H1 (cell line): ENCODE measurements around the gene KLHL1. TPM values are rescaled to one million over a fixed set of nuclear protein-coding genes. Genes with fewer than 3 reads are reported as not detected.

Experiments used
- CTCF ChIA-PET: fragments of 300-600 bp; sonication (Branson Sonifier 250); formaldehyde crosslinking; loops from one replicate; lab custom pipeline; 2021; ENCODE audit not compliant: partially characterized antibody; lab: Charles Lee
- POLR2A ChIA-PET: fragments of 300-600 bp; sonication (Branson Sonifier 250); formaldehyde crosslinking; loops from one replicate; lab custom pipeline; 2021; ENCODE audit warnings: inconsistent platforms; ENCODE audit not compliant: partially characterized antibody; lab: Charles Lee
- DNase-seq, 2 experiments: peaks; one replicate each; pipeline versions ENCODE4 v3.0.0 to v3.0.0-alpha.2; 2010 to 2022; ENCODE audit warnings: low spot score in 2 of 2, low read depth in 1 of 2, mixed read lengths in 1 of 2
- FAIRE-seq: peaks from 2 replicates; lab custom pipeline; 2011; peaks lifted over from hg19 to GRCh38; lab: Jason Lieb, UNC
- H2AFZ ChIP-seq: 2 replicates; pipeline ENCODE4 v1.8.1; 2012; ENCODE audit warnings: low read length, inconsistent platforms
- H2AK5ac ChIP-seq: 2 replicates; pipeline ENCODE4 v1.6.1; 2013; ENCODE audit warnings: low read depth, low read length
- H2BK120ac ChIP-seq: replicated peaks from 2 replicates; pipeline ENCODE3; 2013; ENCODE audit warnings: low read depth, low read length, inconsistent platforms
- H2BK12ac ChIP-seq: 2 replicates; pipeline ENCODE4 v1.6.1; 2013; ENCODE audit warnings: low read depth, low read length
- H2BK15ac ChIP-seq: 2 replicates; pipeline ENCODE4 v1.6.1; 2013; ENCODE audit warnings: low read length
- H2BK20ac ChIP-seq: 2 replicates; pipeline ENCODE4 v1.6.1; 2013; ENCODE audit warnings: low read length
- H2BK5ac ChIP-seq: 2 replicates; pipeline ENCODE4 v1.6.1; 2013; ENCODE audit warnings: low read depth, low read length
- H3K14ac ChIP-seq: 2 replicates; pipeline ENCODE4 v1.6.1; 2013; ENCODE audit warnings: inconsistent platforms; ENCODE audit not compliant: insufficient read length
- H3K18ac ChIP-seq: 2 replicates; pipeline ENCODE4 v1.6.1; 2013; ENCODE audit warnings: low read length; ENCODE audit errors: extremely low read depth
- H3K23ac ChIP-seq: 2 replicates; pipeline ENCODE4 v1.6.1; 2013; ENCODE audit warnings: inconsistent platforms; ENCODE audit not compliant: insufficient read length
- H3K23me2 ChIP-seq: 2 replicates; pipeline ENCODE4 v1.6.1; 2013; ENCODE audit warnings: low read depth, low read length
- H3K27ac ChIP-seq: 2 replicates; pipeline ENCODE4 v1.6.1; 2011; ENCODE audit warnings: low read depth, low read length, inconsistent platforms
- H3K27me3 ChIP-seq, 4 experiments: replicated peaks in 1 of 4; 1 replicate in 1 of 4; 2 replicates in 3 of 4; pipeline versions ENCODE4 v1.6.1 to v1.8.1; 2011 to 2013; ENCODE audit warnings: low read length in 3 of 4, mild to moderate bottlenecking in 3 of 4, inconsistent platforms in 2 of 4, mixed read lengths in 2 of 4, moderate library complexity in 1 of 4; ENCODE audit not compliant: control insufficient read depth in 3 of 4, insufficient read depth in 3 of 4; ENCODE audit errors: extremely low read depth in 1 of 4
- H3K36me3 ChIP-seq, 4 experiments: 2 replicates each; pipeline versions ENCODE4 v1.6.1 to v1.8.1; 2011 to 2013; ENCODE audit warnings: mild to moderate bottlenecking in 4 of 4, low read length in 3 of 4, moderate library complexity in 2 of 4, control low read depth in 1 of 4, inconsistent platforms in 1 of 4; ENCODE audit not compliant: insufficient read depth in 4 of 4, control insufficient read depth in 2 of 4
- H3K4ac ChIP-seq: replicated peaks from 2 replicates; pipeline ENCODE3; 2013; ENCODE audit warnings: low read length, low read depth, mixed read lengths, inconsistent platforms; ENCODE audit not compliant: insufficient read length
- H3K4me1 ChIP-seq, 4 experiments: replicated peaks in 1 of 4; 1 replicate in 1 of 4; 2 replicates in 3 of 4; pipeline versions ENCODE4 v1.6.1 to v1.8.1; 2011 to 2013; ENCODE audit warnings: low read length in 3 of 4, inconsistent platforms in 2 of 4, mixed read lengths in 1 of 4; ENCODE audit not compliant: insufficient read depth in 4 of 4, control insufficient read depth in 3 of 4
- H3K4me2 ChIP-seq, 2 experiments: 2 replicates each; pipeline versions ENCODE4 v1.6.1 to v1.8.1; 2011 to 2013; ENCODE audit warnings: low read depth in 2 of 2, low read length in 2 of 2, control low read depth in 1 of 2, inconsistent platforms in 1 of 2, mild to moderate bottlenecking in 1 of 2; ENCODE audit not compliant: insufficient read depth in 1 of 2
- H3K4me3 ChIP-seq, 4 experiments: fragments of 200-600, 300-600 bp in 1 of 4; sonication (generic), shearing (Covaris generic), sonication (Bioruptor Twin) in 1 of 4; 2 replicates each; pipeline versions ENCODE4 v1.5.1 to v1.8.1; 2011 to 2016; ENCODE audit warnings: low read length in 4 of 4, low read depth in 3 of 4, control low read depth in 2 of 4, inconsistent platforms in 2 of 4, mild to moderate bottlenecking in 2 of 4, mixed read lengths in 1 of 4, moderate library complexity in 1 of 4; ENCODE audit not compliant: insufficient read depth in 2 of 4; ENCODE audit errors: extremely low read depth in 1 of 4
- H3K56ac ChIP-seq: replicated peaks from 2 replicates; pipeline ENCODE3; 2013; ENCODE audit warnings: low read depth, mild to moderate bottlenecking, mixed read lengths, low read length, inconsistent platforms; ENCODE audit not compliant: insufficient read length
- H3K79me1 ChIP-seq: 2 replicates; pipeline ENCODE4 v1.6.1; 2013; ENCODE audit warnings: low read depth, low read length, control low read depth
- H3K79me2 ChIP-seq, 2 experiments: 2 replicates each; pipeline versions ENCODE4 v1.6.1 to v1.8.1; 2012 to 2013; ENCODE audit warnings: low read length in 2 of 2, mild to moderate bottlenecking in 2 of 2, inconsistent platforms in 1 of 2; ENCODE audit not compliant: insufficient read depth in 2 of 2, control insufficient read depth in 1 of 2
- H3K9ac ChIP-seq, 4 experiments: replicated peaks in 1 of 4; 1 replicate in 1 of 4; 2 replicates in 3 of 4; pipeline versions ENCODE4 v1.6.1 to v1.8.1; 2011 to 2013; ENCODE audit warnings: low read depth in 3 of 4, low read length in 3 of 4, control low read depth in 2 of 4, mild to moderate bottlenecking in 2 of 4, moderate library complexity in 2 of 4, inconsistent platforms in 1 of 4; ENCODE audit errors: extremely low read depth in 1 of 4
- H3K9me3 ChIP-seq, 2 experiments: 2 replicates each; pipeline versions ENCODE4 v1.6.1 to v1.8.1; 2012 to 2013; ENCODE audit warnings: mild to moderate bottlenecking in 2 of 2, moderate library complexity in 2 of 2, control low read depth in 1 of 2, inconsistent platforms in 1 of 2, low read depth in 1 of 2, low read length in 1 of 2, mixed read lengths in 1 of 2; ENCODE audit not compliant: insufficient read depth in 2 of 2
- H4K20me1 ChIP-seq, 2 experiments: replicated peaks in 1 of 2; 2 replicates each; pipeline versions ENCODE3 to v1.8.1; 2011 to 2013; ENCODE audit warnings: inconsistent platforms in 2 of 2, low read length in 2 of 2, mild to moderate bottlenecking in 1 of 2; ENCODE audit not compliant: insufficient read depth in 2 of 2, control insufficient read depth in 1 of 2
- H4K5ac ChIP-seq: 2 replicates; pipeline ENCODE4 v1.6.1; 2013; ENCODE audit warnings: low read length, low read depth, mixed read lengths, inconsistent platforms; ENCODE audit not compliant: insufficient read length
- H4K8ac ChIP-seq: 2 replicates; pipeline ENCODE4 v1.8.0; 2013; ENCODE audit warnings: mild to moderate bottlenecking, moderate library complexity, low read length, inconsistent platforms; ENCODE audit not compliant: insufficient read depth; ENCODE audit errors: extremely low read depth
- H4K91ac ChIP-seq: replicated peaks from 2 replicates; pipeline ENCODE3; 2013; ENCODE audit warnings: low read length, mixed read lengths, inconsistent platforms; ENCODE audit not compliant: insufficient read length
- CBX5 ChIP-seq: fragments of 300-800, 300-1000 bp; sonication (generic); IDR thresholded peaks from 2 replicates; pipeline ENCODE4 v1.7.1; 2016; ENCODE audit warnings: antibody characterized with exemption, low read length, low read depth
- CEBPB ChIP-seq: IDR thresholded peaks from 2 replicates; pipeline ENCODE4 v1.6.1; 2012; ENCODE audit warnings: low read depth, low read length
- CHD2 ChIP-seq: IDR thresholded peaks from 2 replicates; pipeline ENCODE4 v1.6.1; 2012; ENCODE audit warnings: low read length, improper control_type of control experiment
- E2F6 ChIP-seq: IDR thresholded peaks from 2 replicates; pipeline ENCODE4 v1.6.1; 2012; ENCODE audit warnings: inconsistent platforms
- GTF2F1 ChIP-seq: IDR thresholded peaks from 2 replicates; pipeline ENCODE4 v1.6.1; 2012; ENCODE audit warnings: low read depth, low read length, improper control_type of control experiment, borderline replicate concordance
- NANOG ChIP-seq: IDR thresholded peaks from 2 replicates; pipeline ENCODE4 v1.6.1; 2011; ENCODE audit warnings: low read length, low read depth, mild to moderate bottlenecking, inconsistent platforms; ENCODE audit not compliant: insufficient read depth, poor library complexity, severe bottlenecking
- POU5F1 ChIP-seq: IDR thresholded peaks from 2 replicates; pipeline ENCODE4 v1.6.1; 2011; ENCODE audit warnings: low read depth, mild to moderate bottlenecking, low read length, moderate library complexity
- SIRT6 ChIP-seq: IDR thresholded peaks from one replicate; pipeline ENCODE4 v1.7.1; 2012; ENCODE audit warnings: low read length, inconsistent platforms
- SIX5 ChIP-seq: IDR thresholded peaks from 2 replicates; pipeline ENCODE4 v1.6.1; 2011; ENCODE audit warnings: mild to moderate bottlenecking, low read depth, low read length
- TBP ChIP-seq: IDR thresholded peaks from 2 replicates; pipeline ENCODE4 v1.6.1; 2011; ENCODE audit warnings: low read depth, low read length, improper control_type of control experiment
- ZNF274 ChIP-seq: IDR thresholded peaks from 2 replicates; pipeline ENCODE4 v1.7.0; 2012; ENCODE audit warnings: low read length, borderline replicate concordance; ENCODE audit errors: extremely low read depth
- WGBS, 2 experiments: shearing (Covaris generic) in 1 of 2; methylation state at CpG; one replicate each; pipeline versions ENCODE4 v1.1.6 to v1.1.7; 2013 to 2015; ENCODE audit warnings: low lambda C conversion rate in 2 of 2, mixed read lengths in 2 of 2, inconsistent platforms in 1 of 2, low coverage in 1 of 2, missing lambda C conversion rate in 1 of 2; ENCODE audit not compliant: insufficient replicate concordance in 2 of 2, insufficient coverage in 1 of 2, insufficient read length in 1 of 2; ENCODE audit errors: extremely low coverage in 1 of 2, missing lambda C conversion rate in 1 of 2; 5-methylcytosine and 5-hydroxymethylcytosine counted together
- polyA plus RNA-seq, 7 experiments: library from polyadenylated mRNA; depleted of rRNA in 3 of 7; stranded (reverse) in 5 of 7; unstranded in 2 of 7; fragments of >200 nt in 5 of 7; fragments of 200-250 nt in 2 of 7; gene quantifications; 1 replicate in 5 of 7; 2 replicates in 1 of 7; 4 replicates in 1 of 7; pipeline versions ENCODE4 v1.2.1 to v1.2.3, GENCODE V29; 2011 to 2013; ENCODE audit warnings: missing spikeins in 2 of 7, mixed read lengths in 2 of 7
- total RNA-seq: library from RNA; stranded (reverse); fragmentation: NEBNext Ultra II Directional; extraction: Animal tissue kit (Norgen Biotek cat#: 25700); gene quantifications from 2 replicates; pipeline ENCODE4 v1.2.1, GENCODE V29; 2021

The KLHL1 gene
- total and polyA plus RNA-seq, 2 of the 8 experiments (the other 6 are each of a cell fraction or from before 2014, with no cell fraction given) = not detected

GRCh38 chr13:69755101-69755500 is 353.2 kb downstream of the KLHL1 start:
- H2BK15ac ChIP-seq = no peak overlapping the region
- POLR2A ChIA-PET = no interaction called here
- CTCF ChIA-PET = interaction anchor here (1.6 kb wide), 1 partner anchor 11 kb away, joined by 5 read pairs; no protein-coding TSS in a partner anchor
- H2BK20ac ChIP-seq = no peak overlapping the region
- H3K23ac ChIP-seq = no peak overlapping the region
- no peak overlapping the region for H2BK12ac ChIP-seq
- no peak overlapping the region for H4K91ac ChIP-seq
- no peaks in the 10 kb centered on the region for H3K79me2 ChIP-seq
- H3K23me2 ChIP-seq = no peaks in the 10 kb centered on the region
- peaks cover 0 to 1% (median 0%) of the 10 kb centered on the region in 4 experiments; a peak in 1 of 7 replicates for H3K27me3 ChIP-seq
- no peak overlapping the region for H2BK120ac ChIP-seq
- no peaks in the 10 kb centered on the region for H3K9me3 ChIP-seq
- H3K56ac ChIP-seq = no peak overlapping the region
- H3K18ac ChIP-seq = no peak overlapping the region
- FAIRE-seq (no peak), DNase-seq (no peak)
- no peaks in the 10 kb centered on the region for H3K36me3 ChIP-seq
- H2AK5ac ChIP-seq = no peak overlapping the region
- H3K4me3 ChIP-seq = no peak overlapping the region
- no peak overlapping the region for H4K8ac ChIP-seq
- no peaks in the 10 kb centered on the region for H3K79me1 ChIP-seq
- H2AFZ ChIP-seq = peak overlapping the region; percentile 57; the same call in 1 of the 2 replicates
- no peaks in the 10 kb centered on the region for H4K20me1 ChIP-seq
- H3K4ac ChIP-seq = no peak overlapping the region
- 93% methylated on average over 2 of the region's 2 CpGs; no CpG with 5 or more reads in 1 of the 2 experiments for WGBS, 2 experiments
- no peak overlapping the region for H3K9ac ChIP-seq
- H3K4me2 ChIP-seq = no peak overlapping the region
- no peak overlapping the region for H2BK5ac ChIP-seq
- no peak overlapping the region for H4K5ac ChIP-seq
- H3K14ac ChIP-seq = no peak overlapping the region
- TF ChIP-seq TBP (no peak), CHD2 (no peak), CBX5 (no peak), E2F6 (no peak), SIX5 (no peak), SIRT6 (no peak), NANOG (no peak), GTF2F1 (no peak), POU5F1 (no peak), ZNF274 (no peak), CEBPB (no peak)
- no peaks in the 10 kb centered on the region for H3K4me1 ChIP-seq
- H3K27ac ChIP-seq = no peak overlapping the region
